GM19025 (cell line): ENCODE results near the gene OR51F2.
"Not testable (repeated sequence)": the region's sequence is repeated elsewhere in the genome, so short reads cannot be mapped to it uniquely, and the experiment has no call there.

Experiments used
- ATAC-seq: cut with Tn5 transposase; IDR thresholded peaks from one replicate; pipeline ENCODE4 v1.9.1; 2021; ENCODE audit warnings: mild to moderate bottlenecking, low read depth, moderate library complexity; ENCODE audit not compliant: unreplicated experiment

The OR51F2 gene, protein sequence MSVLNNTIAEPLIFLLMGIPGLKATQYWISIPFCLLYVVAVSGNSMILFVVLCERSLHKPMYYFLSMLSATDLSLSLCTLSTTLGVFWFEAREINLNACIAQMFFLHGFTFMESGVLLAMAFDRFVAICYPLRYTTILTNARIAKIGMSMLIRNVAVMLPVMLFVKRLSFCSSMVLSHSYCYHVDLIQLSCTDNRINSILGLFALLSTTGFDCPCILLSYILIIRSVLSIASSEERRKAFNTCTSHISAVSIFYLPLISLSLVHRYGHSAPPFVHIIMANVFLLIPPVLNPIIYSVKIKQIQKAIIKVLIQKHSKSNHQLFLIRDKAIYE

DNA sequence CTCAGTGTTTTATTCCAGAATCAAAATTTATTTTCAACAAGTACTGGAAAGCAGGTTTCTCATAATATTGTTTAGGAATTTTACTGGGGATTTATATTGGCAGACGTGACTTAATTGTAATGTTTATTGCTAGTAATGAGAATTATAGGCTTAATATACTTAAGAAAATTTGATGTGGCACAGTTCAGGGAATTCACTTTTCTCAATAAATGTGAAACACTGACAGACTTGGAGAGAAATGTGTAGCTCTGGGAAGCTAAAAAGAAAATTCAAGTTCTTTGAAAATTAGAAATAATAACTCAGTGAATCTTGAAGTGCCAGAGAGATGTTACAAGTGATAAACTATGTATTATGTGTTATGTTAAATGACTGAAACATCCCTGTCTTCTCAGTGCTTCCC, at the start of gene OR51F2:
TSS of gene OR51F2 (plus strand) at position 301 of the 400 bp plus-strand sequence. CDS start 101 bp downstream, outside the sequence.
- no peak for ATAC-seq

DNA sequence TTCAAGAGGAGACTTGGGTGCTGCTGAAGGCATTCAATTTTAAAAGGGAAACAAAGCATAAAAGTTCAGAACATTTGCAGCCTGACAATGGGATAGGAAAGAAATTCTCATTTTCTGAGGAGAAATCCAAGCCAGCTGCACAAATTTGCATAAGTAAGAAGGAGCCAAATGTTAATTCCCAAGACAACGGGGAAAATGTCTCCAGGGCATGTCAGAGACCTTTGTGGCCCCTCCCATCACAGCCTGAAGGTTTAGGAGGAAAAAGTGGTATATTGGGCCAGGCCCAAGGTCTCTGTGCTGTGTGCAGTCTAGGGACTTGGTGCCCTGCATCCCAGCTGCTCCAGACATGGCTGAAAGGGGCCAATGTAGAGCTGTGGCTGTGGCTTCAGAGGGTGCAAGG, 38.7 kb upstream of the OR51F2 start:
- no peak for ATAC-seq

DNA sequence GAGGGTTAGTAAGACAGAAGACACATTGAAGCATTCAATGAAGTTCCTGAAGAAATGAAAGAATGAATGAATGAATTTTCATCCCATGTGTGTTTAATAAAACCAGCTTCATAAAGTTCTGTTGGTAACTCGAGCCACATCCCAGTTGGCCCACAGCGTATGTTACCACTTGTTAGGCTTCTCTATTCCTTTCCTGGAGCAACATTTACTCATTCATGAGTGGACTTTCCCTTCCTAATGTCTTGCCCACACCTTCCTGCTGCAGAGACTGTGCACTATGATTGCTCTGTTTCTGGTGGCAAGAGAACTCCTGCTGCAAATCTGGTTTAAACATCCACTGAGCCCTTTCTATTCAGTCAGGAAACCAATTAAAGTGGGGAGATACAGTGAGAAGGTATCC, 23.9 kb upstream of the OR51F2 start:
- no peak for ATAC-seq

DNA sequence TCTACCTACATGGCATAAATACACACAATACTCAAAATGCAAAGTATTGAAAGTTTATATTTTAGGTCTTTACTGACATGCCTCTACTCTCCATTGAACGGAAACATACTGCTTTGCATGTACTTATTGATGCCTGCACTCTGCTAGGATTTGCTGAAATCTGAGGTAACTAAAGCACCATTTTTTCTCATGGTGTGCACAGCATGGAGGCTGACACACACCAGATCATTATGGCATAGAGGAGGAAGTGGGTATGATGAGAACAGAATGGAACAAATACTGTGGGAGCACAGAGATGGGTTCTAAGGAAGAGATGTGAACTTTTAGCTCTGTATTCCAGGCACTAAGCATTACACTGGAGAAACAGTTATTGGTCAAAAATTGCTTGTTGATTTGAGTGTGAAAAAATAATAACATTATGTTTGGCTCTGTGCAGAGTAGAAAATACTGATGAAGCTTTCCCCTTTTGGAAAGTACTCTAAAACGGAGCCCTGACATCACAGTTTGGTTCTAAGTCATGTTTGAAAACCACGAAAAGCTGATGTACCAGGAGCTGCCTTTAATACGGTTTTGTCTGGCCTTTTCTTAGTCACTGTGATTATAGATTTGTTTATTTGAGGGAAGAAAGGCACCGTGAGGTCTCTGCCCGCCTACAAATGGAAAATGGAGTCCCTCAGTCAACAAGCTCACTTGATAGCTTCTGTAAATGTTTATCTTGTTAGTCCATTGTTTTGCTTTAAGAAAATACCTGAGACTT, 22.5 kb upstream of the OR51F2 start:
- ATAC-seq: no peak

DNA sequence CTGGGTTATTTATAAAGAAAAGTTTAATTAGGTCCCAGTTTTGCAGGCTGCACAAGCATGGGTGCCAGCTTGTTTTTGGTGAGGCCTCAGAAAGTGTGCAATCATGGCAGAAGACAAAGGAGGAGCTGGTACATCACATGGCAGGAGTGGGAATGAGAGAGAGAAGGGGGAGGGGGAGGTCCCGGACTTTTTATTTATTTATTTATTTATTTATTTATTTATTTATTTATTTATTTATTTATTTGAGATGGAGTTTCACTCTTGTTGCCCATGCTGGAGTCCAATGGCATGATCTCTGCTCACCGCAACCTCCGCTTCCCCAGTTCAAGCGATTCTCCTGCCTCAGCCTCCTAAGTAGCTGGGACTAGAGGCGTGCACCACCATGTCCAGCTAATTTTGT, 19.8 kb upstream of the OR51F2 start:
- ATAC-seq: not testable (repeated sequence)

DNA sequence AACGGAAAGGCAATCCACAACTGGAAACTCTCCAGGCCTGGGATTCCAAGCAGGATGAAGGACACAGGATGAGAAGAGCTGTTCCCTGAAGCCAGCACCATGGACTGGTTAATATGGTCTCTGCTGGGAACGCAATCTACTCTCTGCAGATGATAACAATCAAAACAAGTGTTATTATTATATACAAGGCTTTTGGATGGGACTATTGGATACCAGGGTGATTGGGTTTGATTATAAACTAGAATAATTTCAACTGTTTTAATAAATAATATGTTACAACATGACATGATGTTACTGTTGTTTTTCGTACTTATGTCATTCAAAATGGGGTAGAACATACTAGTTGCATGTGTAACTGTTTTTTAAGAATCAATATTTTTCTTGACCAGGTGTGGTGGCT, 16.8 kb upstream of the OR51F2 start, which contains the start of gene OR52R1:
TSS of gene OR52R1 (minus strand) at position 101 of the 400 bp plus-strand sequence. CDS start at position 101, 0 bp downstream.
- ATAC-seq: no peak

DNA sequence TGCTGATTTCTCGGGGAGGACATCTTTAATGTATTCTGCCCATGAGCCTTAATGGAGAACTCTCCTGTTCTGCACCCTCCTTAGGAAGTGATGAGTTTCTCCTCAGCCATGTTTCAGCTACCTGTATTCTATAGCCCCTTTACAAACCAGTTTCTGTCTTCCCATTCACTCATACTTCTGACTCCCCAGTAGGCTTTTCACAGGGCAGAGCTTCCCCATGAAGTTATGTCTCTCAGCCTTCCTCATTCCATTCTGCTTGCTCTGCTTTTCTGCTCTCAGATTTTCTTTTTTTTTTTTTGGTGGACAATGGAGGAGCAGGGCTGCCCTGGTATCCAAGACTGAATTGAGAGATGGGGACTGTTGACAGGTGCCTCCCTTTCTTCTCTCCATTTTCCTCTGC, 12.6 kb upstream of the OR51F2 start:
- ATAC-seq: no peak

DNA sequence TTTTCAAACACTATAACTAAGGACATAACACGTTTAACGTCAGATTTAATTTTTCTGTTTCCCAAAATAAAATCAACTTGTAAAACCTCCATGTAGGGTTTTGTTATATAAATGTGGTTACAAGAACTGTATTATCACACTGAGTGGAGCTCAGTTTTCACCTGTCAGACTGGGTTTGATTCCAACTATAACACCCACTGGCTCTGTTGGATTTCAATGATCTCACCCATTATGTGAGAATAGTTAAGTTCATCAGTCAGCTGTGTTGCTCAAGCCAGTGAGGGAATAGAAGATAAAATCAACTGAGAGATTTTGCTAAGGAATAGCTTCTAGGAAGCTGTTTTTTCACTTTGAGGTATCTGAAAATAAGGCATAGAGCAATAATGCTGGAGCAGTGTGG, 11.9 kb upstream of the OR51F2 start:
- ATAC-seq: no peak

DNA sequence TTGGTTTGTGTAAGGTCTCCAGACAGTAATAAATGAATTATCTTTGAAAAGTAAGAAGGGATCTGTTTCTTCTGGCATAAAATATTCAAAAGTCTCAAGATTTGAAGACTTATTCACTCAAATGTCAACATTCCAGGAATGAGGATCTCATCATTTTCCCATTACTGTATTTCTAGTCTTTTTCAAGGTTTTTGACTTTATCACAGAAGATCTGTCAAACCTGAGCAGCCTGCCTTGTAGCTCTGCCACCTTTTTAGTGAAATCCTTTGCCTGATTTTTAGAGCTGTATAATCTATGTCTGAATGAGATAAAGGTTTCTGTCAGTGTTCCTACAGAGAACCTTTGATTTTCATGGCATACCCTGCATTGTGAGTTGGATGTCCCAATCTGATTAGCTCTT, 4.0 kb downstream of the OR51F2 start:
- ATAC-seq: no peak

DNA sequence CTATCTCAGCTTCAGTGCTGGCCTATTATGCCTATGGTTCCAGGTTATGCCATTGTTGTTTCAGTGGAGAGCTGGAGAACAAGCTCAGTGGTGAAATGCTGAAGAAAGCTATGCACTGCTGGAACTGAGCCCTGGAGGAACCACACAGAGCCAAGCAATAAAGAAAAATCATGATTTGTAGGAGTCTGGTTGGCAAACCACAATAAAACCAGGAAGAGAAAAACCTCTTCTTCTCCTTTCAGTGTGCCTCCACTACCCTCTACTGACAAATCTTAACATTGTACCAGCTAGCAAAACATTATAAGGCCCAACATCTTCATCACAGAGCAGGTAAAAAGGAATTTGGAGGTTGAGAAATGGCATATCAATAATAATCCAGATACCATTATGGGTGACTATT, 5.3 kb downstream of the OR51F2 start:
- no peak for ATAC-seq

DNA sequence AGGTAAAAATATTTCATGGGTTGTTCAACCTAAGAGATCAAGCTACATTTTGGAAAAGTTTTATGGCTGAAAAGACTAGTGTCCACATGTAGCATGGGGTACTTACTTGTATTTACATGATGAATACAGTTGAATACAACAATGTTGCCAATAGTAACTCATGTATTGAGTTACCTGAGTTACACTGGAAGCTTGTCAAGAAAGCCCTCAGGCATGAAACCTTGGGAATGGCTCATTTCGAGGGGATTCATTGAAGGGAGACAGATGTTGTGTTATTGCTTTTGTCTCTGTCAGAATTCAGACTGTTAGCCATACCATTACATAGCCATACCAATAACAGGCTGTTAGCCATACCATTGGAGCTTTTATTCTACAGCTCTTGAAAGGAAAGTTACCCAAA, 9.2 kb downstream of the OR51F2 start:
- ATAC-seq: no peak

DNA sequence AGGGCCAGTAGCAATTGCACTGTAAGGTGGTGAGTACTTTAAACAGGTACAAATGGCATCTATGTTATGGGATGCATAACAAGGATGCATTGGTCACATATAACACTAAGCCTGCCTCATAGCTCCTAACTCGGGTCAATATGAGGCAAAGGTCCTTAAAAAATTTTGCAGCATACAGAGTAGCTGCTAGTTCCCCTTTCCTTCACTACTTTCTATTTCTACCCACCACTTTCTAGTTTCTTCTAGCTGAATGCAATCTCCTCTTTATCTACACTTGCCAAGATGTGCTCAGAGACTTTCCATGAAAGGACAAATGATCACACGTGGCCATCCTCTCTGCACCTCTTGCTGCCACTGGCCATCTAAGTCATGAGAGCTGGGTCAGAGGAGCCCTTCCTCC, 9.8 kb downstream of the OR51F2 start:
- ATAC-seq: no peak

DNA sequence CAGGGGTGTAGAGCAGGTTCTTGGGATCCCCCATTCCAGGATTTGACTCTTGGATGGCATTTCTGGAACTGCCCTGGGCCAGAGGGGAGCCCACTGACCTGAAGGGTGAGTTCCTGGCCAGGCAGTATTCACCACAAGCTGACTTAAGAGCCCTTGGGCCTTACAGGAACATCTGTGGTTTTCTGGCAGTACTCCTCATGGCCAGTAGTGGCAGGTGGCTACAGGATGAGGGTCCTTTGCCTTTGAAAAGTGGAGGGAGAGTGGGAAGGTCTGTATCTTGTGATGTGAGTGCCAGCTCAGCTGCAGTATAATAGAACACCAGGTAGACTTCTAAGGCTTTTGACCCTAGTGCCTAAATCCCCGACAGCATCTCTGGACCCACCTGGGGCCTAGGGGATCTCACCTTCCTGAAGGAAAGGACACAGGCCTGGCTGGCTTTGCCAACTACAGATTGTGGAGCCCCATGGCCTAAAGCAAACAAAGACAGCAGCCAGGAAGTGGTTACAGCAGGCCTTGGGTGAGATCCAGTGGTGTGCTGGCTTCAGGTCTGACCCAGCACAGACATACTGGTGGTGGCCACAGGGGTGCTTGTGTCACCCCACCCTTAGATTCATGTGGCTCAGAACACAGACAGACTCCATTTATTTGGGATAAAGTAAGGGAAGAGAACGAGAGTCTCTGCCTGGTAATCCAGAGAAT, 18.9 kb downstream of the OR51F2 start:
- no peak for ATAC-seq

DNA sequence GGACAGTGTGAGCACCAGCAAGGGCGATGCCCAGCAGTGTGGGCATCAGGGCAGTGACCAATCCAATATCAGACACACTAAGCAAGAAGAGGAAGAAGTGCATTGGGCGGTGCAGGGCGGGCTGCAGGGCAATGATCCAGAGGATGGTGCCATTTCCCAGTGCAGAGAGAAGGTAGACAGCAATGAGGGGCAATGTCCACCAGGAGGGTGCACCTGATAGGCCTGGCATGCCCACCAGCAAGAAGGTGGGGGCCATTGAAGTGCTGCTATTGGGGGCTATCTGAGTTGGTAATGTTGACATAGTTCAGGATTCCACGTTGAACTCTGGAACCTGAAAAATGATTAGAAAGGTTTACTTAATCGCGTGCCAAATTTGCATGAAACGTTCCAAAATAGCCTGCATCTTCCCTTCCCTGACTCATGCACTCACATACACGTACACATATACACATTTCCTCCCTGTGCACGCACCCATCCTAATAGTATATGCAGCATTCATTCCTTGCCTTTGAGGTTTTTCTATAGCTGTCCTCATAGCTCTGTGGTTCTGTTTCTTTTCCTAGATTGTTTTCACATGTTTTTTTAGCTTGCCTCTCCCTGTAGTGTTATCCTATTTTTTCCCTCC, 27.9 kb downstream of the OR51F2 start, which contains the start of gene OR51S1:
TSS of gene OR51S1 (minus strand) at position 301 of the 625 bp plus-strand sequence. CDS start at position 301, 0 bp downstream.
- ATAC-seq: no peak

DNA sequence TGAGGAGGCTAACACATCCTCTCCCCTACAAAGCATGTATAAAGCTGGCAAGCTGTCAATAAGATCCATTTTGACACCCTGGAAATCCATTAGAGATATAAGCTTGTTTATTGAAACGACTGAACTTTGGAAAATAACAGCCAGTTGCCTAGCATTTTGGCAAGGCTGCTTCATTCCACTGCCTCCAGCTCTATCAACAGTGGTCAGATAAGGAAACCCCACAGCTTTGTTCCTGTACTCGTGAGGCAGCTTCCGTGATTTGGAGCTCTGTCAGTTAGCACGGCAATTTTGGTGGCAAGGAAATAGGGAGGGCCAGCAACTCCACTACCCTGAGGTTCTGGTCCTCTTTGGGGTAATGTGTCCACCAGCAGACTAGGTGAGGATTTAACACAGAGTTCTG, 29.9 kb downstream of the OR51F2 start:
- ATAC-seq: no peak

DNA sequence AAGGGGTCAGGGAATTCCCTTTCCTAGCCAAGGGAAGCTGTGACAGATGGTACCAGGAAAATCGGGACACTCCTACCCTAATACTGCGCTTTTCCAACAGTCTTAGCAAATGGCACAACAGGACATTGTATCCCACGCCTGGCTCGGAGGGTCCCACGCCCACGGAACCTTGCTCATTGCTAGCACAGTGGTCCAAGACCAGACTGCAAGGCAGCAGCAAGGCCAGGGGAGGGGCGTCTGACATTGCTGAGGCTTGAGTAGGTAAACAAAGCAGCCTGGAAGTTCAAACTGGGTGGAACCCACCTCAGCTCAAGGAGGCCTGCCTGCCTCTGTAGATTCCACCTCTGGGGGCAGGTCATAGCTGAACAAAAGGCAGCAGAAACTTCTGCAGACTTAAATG, 33.2 kb downstream of the OR51F2 start:
- not testable (repeated sequence) for ATAC-seq

DNA sequence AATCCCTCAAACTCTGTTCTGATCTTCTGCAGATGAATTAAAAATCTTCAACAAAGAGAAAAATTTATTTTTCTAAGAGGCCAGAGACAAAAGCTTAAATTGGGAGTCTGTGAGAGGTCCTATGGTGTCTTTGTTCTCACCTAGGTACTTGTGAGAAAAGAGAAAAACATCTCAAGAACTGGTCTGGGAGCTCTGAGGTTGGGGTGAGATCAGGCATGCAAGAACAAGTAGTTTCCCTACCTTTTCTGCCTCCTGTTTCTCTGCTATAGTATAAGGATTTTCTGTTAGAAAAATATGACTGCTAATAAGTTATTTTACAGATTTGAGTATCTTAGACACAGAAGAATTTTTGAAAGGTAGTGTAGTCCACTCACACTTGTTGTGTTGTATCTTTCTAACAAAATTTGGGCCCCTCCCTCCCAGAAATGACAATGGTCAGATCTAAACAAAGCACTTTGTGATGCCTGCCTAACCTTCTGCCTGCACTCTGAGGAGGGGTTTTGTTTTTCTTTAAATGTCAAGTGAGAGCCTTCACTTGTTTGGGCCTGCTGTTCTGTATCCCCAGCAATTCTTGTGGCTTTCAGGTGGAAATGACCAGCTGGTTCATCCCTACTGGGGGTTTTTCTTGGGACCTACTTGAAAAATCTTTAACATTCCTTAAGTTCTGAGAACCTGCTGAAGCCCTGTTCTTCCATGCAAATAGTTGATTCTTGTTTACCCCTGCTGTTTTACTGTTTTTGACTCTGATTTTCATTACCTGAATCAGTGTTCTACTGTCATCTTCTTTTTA, 41.5 kb downstream of the OR51F2 start:
- no peak for ATAC-seq

DNA sequence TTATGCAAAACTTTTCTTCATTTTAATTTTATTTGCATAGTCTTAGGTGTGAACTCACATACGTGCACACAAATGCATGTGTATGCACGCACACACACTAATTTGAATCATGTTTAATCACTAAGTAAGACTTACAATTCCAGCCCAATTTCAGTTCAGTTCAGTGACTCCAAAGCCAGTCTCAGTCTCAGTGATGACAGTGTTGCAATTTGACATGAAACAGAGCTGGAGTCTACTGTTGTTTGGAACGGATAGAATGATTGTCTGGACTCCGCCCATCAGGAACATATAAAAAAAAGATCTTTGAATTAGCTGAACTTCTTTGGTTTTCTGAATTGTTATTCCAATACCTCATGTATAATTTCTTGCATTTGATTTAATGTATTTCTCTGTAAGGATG, 42.8 kb downstream of the OR51F2 start:
- no peak for ATAC-seq

DNA sequence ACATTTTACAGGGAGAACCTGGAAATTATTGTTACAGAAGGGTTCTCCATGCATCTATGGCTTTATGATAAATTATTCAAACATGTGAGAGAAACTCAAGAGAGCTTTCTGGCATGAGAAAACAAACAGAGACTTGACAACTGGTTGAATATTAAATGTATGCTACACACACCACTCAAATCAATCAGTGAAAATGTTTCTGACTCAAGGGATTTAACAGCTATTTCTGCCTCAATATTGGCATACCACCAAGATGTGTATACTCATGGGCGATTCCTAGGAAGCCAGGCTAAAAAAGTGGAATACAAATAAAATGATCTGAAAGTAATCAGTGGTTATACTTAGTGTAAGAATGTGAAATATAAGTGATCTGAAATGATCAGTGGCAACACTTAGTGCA, 44.7 kb downstream of the OR51F2 start:
- ATAC-seq: no peak
